Activated CD4-positive, alpha-beta T cell treated with anti-CD3 and anti-CD28 coated beads for 48 hours (primary cell): ENCODE measurements around the gene RASL10A.

Experiments used
- DNase-seq: peaks from one replicate; pipeline ENCODE4 v3.0.0-alpha.2; 2020

The RASL10A gene

GRCh38 chr22:29316141-29316828 is 788 bp upstream of the RASL10A start:
- no peak for DNase-seq

- DNase-seq, result no peak
Measured at GRCh38 chr22:29314537-29315285, 786 bp downstream of the RASL10A start.

GRCh38 chr22:29313576-29314466 is 1.7 kb downstream of the RASL10A start:
- DNase-seq, result no peak

GRCh38 chr22:29313126-29313575 is 2.3 kb downstream of the RASL10A start:
- peak; percentile 60 for DNase-seq

- DNase-seq, result no peak
Measured at GRCh38 chr22:29312218-29313125, 3.0 kb downstream of the RASL10A start.

GRCh38 chr22:29311464-29312217 is 3.9 kb downstream of the RASL10A start:
- DNase-seq, result no peak

- peak; percentile 80 for DNase-seq
Measured at GRCh38 chr22:29310863-29311339, 4.6 kb downstream of the RASL10A start.

GRCh38 chr22:29310065-29310862 is 5.2 kb downstream of the RASL10A start:
- DNase-seq, result no peak

- DNase-seq, result no peak
Measured at GRCh38 chr22:29309332-29310064, 6.0 kb downstream of the RASL10A start.

- peak; percentile 41 for DNase-seq
Measured at GRCh38 chr22:29308791-29309262, 6.7 kb downstream of the RASL10A start.

- no peak for DNase-seq
Measured at GRCh38 chr22:29308148-29308790, 7.2 kb downstream of the RASL10A start.

- DNase-seq, result no peak
Measured at GRCh38 chr22:29307596-29308147, 7.8 kb downstream of the RASL10A start.

GRCh38 chr22:29306835-29307595 is 8.5 kb downstream of the RASL10A start:
- peak; percentile 56 for DNase-seq

GRCh38 chr22:29306175-29306834 is 9.2 kb downstream of the RASL10A start, which contains the start of gene GAS2L1:
TSS of gene GAS2L1 (plus strand) at chr22:29306650. CDS start at chr22:29308106, 1,456 bp downstream.
- peak; percentile 67 for DNase-seq

GRCh38 chr22:29305836-29306174 is 9.7 kb downstream of the RASL10A start:
- DNase-seq, result no peak

- DNase-seq, result no peak
Measured at GRCh38 chr22:29302681-29303465, 12.6 kb downstream of the RASL10A start.

GRCh38 chr22:29302402-29302680 is 13.2 kb downstream of the RASL10A start:
- no peak for DNase-seq
